Stimulated activated CD4-positive, alpha-beta T cell treated with anti-CD3 and anti-CD28 coated beads, Interleukin-4, amount 100 ng/mL, for 4 hours (primary cell): ENCODE results near the gene SERAC1.
"Not testable (repeated sequence)": the region's sequence is repeated elsewhere in the genome, so short reads cannot be mapped to it uniquely, and the experiment has no call there.

ENCODE experiments used
- DNase-seq, 2 experiments: peaks; one replicate each; pipeline ENCODE4 v3.0.0-alpha.2; 2020

The SERAC1 gene

GRCh38 chr6:158174024-158174423 is 6.0 kb upstream of the SERAC1 start:
- DNase-seq, result no peak

GRCh38 chr6:158172001-158172400 is 3.9 kb upstream of the SERAC1 start:
- no peak for DNase-seq

GRCh38 chr6:158170656-158171081 is 2.6 kb upstream of the SERAC1 start:
- no peak for DNase-seq

GRCh38 chr6:158169634-158170033 is 1.6 kb upstream of the SERAC1 start:
- not testable (repeated sequence) for DNase-seq

GRCh38 chr6:158165919-158166416 is 2.1 kb downstream of the SERAC1 start:
- DNase-seq, result no peak

- DNase-seq, result no peak
Measured at GRCh38 chr6:158164579-158165170, 3.4 kb downstream of the SERAC1 start.

GRCh38 chr6:158161566-158162254 is 6.4 kb downstream of the SERAC1 start:
- no peak for DNase-seq

GRCh38 chr6:158160932-158161539 is 7.0 kb downstream of the SERAC1 start:
- DNase-seq, result no peak

GRCh38 chr6:158158748-158159147 is 9.3 kb downstream of the SERAC1 start:
- DNase-seq, result no peak

- no peak for DNase-seq
Measured at GRCh38 chr6:158158123-158158522, 9.9 kb downstream of the SERAC1 start.

GRCh38 chr6:158157064-158157764 is 10.8 kb downstream of the SERAC1 start:
- DNase-seq, result no peak

- DNase-seq, result no peak
Measured at GRCh38 chr6:158154816-158155215, 13.2 kb downstream of the SERAC1 start.

- DNase-seq, result no peak
Measured at GRCh38 chr6:158153576-158153975, 14.5 kb downstream of the SERAC1 start.

GRCh38 chr6:158152659-158153058 is 15.4 kb downstream of the SERAC1 start:
- DNase-seq, result no peak

GRCh38 chr6:158152025-158152424 is 16.0 kb downstream of the SERAC1 start:
- DNase-seq, result not testable (repeated sequence)

- DNase-seq, result no peak
Measured at GRCh38 chr6:158150701-158151100, 17.4 kb downstream of the SERAC1 start.

- no peak for DNase-seq
Measured at GRCh38 chr6:158149641-158150040, 18.4 kb downstream of the SERAC1 start.

GRCh38 chr6:158143700-158144099 is 24.4 kb downstream of the SERAC1 start:
- no peak for DNase-seq

- no peak for DNase-seq
Measured at GRCh38 chr6:158142789-158143188, 25.3 kb downstream of the SERAC1 start.

GRCh38 chr6:158131926-158132325 is 36.1 kb downstream of the SERAC1 start:
- no peak for DNase-seq

GRCh38 chr6:158125271-158125670 is 42.8 kb downstream of the SERAC1 start:
- no peak for DNase-seq

GRCh38 chr6:158124288-158124687 is 43.8 kb downstream of the SERAC1 start:
- no peak for DNase-seq

- no peak for DNase-seq
Measured at GRCh38 chr6:158122048-158122447, 46.0 kb downstream of the SERAC1 start.

- DNase-seq, result no peak
Measured at GRCh38 chr6:158121335-158121734, 46.7 kb downstream of the SERAC1 start.
